A549 treated with CORT108297 at 1 μM for 4 hours (cell line): ENCODE measurements around the gene BLVRB. TPM values are rescaled to one million over a fixed set of nuclear protein-coding genes. Genes with fewer than 3 reads are reported as not detected.

Experiments
- total RNA-seq: library from RNA; stranded (reverse); fragments of 200-300 nt; extraction: Qiagen RNA extraction; gene quantifications from 5 replicates; pipeline ENCODE4 v1.2.3, GENCODE V29; 2022

Gene BLVRB
- total RNA-seq, result 238 to 368 TPM (median 325 TPM) in 5 replicates

DNA sequence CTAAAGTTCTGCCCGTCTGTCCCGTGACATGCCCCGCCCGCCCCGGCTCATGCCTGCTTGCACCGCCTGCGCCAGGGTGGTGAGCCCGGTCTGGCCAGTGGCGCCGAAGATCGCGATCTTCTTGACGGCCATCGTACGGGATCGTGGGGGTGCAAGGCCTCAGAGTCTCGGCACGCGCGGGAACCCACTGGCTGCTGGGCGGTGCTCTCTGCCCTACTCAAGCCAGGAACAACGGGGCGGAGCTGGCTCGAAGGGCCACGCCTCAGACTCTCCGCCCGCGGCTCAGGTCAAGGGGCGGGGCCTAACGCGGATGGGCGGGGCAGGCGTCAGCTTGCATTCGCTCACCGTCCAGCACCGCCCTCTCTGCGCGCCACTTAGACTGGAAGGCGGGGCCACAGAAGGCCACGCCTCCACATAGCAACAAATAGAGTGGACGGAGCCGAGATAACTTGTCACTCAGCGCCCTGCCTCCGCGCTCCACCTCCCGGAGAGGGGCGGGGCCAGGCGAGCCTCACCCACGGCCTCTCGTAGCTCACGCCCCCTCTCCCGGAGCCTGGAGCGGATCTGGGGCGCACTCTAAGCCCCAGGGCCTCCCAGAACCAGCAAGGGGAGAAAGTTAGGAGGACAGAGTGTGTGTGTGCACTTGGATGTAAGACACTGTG, at the start of gene BLVRB:
BLVRB (minus strand) TSS at position 189 of the 662 bp plus-strand sequence; CDS start at position 132, 57 bp downstream.

GRCh38 chr19:40466985-40467734, 1.6 kb upstream of the BLVRB start, which contains the start of gene SPTBN4:
SPTBN4 (plus strand) TSS chr19:40467001; CDS start chr19:40472622, 5,621 bp downstream.

GRCh38 chr19:40444000-40444824, 21.3 kb downstream of the BLVRB start, which contains the start of gene SERTAD3:
SERTAD3 (minus strand) TSS chr19:40444335; CDS start chr19:40442080, 2,255 bp downstream.

DNA sequence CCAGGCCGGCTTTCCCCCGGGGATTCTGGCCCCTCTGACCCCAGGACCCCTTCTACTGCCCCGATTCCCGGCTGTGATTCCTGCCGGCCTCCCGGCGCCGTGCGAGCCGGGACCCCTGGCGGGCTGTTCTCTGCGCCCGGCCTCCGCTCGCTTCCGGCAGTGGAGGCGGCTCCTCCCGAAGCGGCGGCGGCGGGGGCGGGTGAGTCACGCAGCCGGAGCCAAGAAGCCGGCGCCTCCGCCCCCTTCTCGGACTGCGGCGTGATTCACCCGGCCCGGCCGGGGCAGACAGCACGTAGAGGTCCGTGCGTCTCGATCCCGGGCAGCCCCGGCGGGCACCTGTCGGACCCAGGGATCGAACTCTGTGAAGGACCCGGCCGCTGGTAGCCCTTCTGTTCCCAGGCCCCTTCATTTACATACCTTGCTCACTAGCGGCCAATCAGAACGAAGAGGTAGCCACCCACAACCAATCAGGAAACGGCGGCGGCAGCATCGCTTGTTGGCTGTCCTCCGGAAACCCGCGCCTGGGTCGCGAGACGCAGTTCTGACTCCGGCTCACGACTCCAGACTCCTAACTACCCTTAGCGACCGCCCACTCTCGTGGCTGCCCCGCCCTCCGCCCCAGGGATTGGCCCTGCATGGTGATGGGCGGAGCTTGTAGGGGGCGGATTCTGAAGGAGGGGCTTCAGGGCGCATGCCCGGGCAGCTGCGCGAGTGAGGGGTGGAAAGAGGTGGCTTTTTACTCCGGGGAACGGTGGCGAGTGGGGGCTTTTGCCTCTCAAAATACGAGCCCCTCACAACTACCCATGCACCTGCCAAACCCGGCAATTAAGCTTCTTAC, 39.9 kb downstream of the BLVRB start, which contains the start of gene SERTAD1:
SERTAD1 (minus strand) TSS at position 543 of the 838 bp plus-strand sequence. CDS start 2,446 bp downstream, outside the sequence.

DNA sequence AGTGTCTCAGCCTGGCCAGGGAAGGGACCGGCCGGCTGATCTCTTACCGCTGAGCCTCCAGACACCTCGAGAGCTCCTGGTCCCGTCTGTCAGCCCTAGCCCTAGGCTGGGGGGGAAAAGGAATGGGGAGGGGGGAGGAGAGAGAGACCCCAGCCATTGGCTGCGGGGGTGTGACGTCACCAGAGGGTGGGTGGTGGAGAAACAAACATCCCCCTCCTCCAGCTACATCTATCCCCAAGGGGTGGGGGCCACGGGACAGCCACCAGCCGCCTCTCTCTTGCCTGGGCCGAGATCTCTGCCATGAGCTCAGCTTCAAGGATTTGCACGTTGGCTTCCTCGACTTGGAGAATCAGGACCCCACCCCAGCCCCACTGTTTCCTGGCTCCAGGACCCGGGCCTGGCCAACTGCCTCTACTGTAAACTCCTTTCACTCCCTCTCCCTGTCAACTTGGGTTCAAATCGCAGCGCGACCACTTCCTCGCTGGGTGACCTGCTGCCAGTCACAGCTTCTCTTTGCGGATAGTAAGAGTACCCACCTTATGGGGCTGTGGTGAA, 52.2 kb downstream of the BLVRB start, which contains the start of gene PRX:
PRX (minus strand) TSS at position 88 of the 555 bp plus-strand sequence. CDS start 5,446 bp downstream, outside the sequence.

Other genes starting within 250 kb of the BLVRB start
- 0.14 to 1.1 TPM (median 0.69 TPM) in 5 replicates for gene TTC9B, start 247.4 kb downstream of the BLVRB start, total RNA-seq
- gene CCNP, start 239.1 kb downstream of the BLVRB start, total RNA-seq, result 0.11 to 0.28 TPM (median 0.21 TPM) in 5 replicates
- 117 to 188 TPM (median 175 TPM) in 5 replicates for gene AKT2, start 180.4 kb downstream of the BLVRB start, total RNA-seq
- gene C19orf47, start 117.3 kb downstream of the BLVRB start, total RNA-seq, result 24.8 to 33.9 TPM (median 32.3 TPM) in 5 replicates
- 262 to 280 TPM (median 268 TPM) in 5 replicates for gene PLD3, start 117.0 kb downstream of the BLVRB start, total RNA-seq
- 0.17 to 0.29 TPM (median 0.27 TPM) in 5 replicates for gene HIPK4, start 75.6 kb downstream of the BLVRB start, total RNA-seq
- gene PRX, start 52.4 kb downstream of the BLVRB start, total RNA-seq, result 1.2 to 1.9 TPM (median 1.4 TPM) in 5 replicates
- 23.5 to 43.8 TPM (median 32.1 TPM) in 5 replicates for gene SERTAD1, start 39.8 kb downstream of the BLVRB start, total RNA-seq
- 39.0 to 48.0 TPM (median 43.7 TPM) in 5 replicates for gene SERTAD3, start 21.4 kb downstream of the BLVRB start, total RNA-seq
- gene SPTBN4, start 1.3 kb upstream of the BLVRB start, total RNA-seq, result 0.67 to 1.1 TPM (median 0.69 TPM) in 5 replicates
- 102 to 155 TPM (median 145 TPM) in 5 replicates for gene SHKBP1, start 111.1 kb upstream of the BLVRB start, total RNA-seq
- gene LTBP4, start 135.6 kb upstream of the BLVRB start, total RNA-seq, result 42.1 to 73.1 TPM (median 63.4 TPM) in 5 replicates
- gene NUMBL, start 224.9 kb upstream of the BLVRB start, total RNA-seq, result 48.5 to 75.7 TPM (median 69.8 TPM) in 5 replicates